ENCODE measurements around the gene GMNN.
"Not testable (repeated sequence)": the region's sequence is repeated elsewhere in the genome, so short reads cannot be mapped to it uniquely, and the experiment has no call there.

The GMNN gene

DNA sequence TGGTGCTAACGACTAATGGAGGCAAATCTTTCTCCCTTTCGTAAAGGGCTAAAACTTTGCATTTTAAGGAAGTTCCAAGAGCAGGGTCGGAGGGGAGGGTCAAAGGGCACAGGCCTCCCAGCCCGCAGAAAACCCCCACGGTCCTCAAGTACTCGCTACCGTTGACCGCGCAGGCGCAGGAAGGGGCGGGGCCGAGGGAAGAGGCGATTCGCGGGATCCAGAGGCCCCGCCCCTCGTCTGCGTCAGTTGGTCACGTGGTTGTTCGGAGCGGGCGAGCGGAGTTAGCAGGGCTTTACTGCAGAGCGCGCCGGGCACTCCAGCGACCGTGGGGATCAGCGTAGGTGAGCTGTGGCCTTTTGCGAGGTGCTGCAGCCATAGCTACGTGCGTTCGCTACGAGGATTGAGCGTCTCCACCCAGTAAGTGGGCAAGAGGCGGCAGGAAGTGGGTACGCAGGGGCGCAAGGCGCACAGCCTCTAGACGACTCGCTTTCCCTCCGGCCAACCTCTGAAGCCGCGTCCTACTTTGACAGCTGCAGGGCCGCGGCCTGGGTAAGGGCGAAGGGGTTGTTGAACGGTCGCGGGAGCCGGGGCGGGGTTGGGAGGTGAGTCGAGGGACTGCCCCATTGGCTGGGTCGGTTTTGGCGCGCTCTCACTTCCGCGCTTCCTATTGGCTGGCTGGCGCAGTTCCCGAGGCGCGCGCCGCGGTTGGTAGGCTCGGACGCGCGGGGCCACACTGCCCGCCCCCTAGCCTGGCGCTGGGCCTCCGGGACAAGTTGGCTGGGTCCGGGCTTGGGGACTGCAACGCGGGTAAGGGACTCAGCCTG, at the start of gene GMNN:
GMNN (plus strand) TSS at position 242 of the 824 bp plus-strand sequence. CDS start 2,310 bp downstream, outside the sequence.
- ChIA-PET POLR2A (interaction anchor here (1.9 kb wide), 1 partner anchor 56 kb away, joined by 4 read pairs; the partner anchor contains the start of gene C6orf62), CTCF (interaction anchor here (1.0 to 2.3 kb wide), 8 partner anchors 9 to 217 kb away, joined by 3 to 7 read pairs (median 3); no protein-coding TSS in a partner anchor)
- TF ChIP-seq, protein P1, sequence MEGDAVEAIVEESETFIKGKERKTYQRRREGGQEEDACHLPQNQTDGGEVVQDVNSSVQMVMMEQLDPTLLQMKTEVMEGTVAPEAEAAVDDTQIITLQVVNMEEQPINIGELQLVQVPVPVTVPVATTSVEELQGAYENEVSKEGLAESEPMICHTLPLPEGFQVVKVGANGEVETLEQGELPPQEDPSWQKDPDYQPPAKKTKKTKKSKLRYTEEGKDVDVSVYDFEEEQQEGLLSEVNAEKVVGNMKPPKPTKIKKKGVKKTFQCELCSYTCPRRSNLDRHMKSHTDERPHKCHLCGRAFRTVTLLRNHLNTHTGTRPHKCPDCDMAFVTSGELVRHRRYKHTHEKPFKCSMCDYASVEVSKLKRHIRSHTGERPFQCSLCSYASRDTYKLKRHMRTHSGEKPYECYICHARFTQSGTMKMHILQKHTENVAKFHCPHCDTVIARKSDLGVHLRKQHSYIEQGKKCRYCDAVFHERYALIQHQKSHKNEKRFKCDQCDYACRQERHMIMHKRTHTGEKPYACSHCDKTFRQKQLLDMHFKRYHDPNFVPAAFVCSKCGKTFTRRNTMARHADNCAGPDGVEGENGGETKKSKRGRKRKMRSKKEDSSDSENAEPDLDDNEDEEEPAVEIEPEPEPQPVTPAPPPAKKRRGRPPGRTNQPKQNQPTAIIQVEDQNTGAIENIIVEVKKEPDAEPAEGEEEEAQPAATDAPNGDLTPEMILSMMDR (IDR thresholded peaks at IDR 0.05; ENCODE audit: control extremely low read depth, extremely low read depth, low read depth, missing control alignments), result no peak
- peak; percentile 97 for DNase-seq (ENCODE audit: extremely low spot score)

DNA sequence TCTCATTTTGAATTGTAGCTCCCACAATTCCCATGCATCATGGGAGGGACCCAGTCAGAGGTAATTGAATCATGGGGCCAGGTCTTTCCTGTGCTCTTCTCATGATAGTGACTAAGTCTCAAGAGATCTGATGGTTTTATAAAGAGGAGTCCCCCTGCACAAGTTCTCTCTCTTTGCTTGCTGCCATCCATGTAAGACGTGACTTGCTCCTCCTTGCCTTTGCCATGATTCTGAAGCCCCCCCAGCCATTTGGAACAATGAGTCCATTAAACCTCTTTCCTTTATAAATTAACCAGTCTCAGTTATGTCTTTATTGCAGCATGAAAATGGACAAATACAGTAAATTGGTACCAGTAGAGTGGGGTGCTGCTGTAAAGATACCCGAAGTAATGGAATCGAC, 44.1 kb upstream of the GMNN start:
- CTCF ChIA-PET, result interaction anchor here (3.1 kb wide), 1 partner anchor 12 kb away, joined by 14 read pairs; no protein-coding TSS in a partner anchor
- DNase-seq (ENCODE audit: extremely low spot score); POLR2A ChIA-PET: not testable (repeated sequence)

DNA sequence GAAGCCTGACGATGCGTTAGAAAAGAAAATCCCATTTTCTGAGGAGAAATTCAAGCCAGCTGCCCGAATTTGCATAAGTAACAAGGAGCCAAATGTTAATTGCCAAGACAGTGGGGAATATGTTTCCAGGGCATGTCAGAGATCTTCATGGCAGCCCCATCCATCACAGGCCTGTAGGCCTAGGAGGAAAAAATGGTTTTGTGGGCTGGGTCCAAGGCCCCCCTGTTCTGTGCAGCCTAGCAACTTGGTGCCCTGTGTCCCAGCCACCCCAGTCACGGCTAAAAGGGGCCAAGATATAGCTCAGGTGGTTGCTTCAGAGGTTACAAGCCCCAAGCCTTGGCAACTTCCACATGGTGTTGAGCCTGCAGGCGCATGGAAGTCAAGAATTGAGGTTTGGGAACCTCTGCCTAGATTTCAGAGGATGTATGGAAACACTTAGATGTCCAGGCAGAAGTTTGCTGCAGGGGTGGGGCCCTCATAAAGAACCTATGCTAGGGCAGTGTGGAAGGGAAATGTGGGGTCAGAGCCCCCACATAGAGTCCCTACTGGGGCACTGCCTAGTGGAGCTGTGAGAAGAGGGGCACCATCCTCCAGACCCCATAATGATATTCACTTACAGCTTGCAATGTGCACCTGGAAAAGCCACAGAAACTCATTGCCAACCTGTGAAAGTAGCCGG, 43.1 kb upstream of the GMNN start:
- CTCF ChIA-PET, result interaction anchor here (1.6 to 3.1 kb wide), 2 partner anchors 11 to 14 kb away, joined by 4 to 14 read pairs; no protein-coding TSS in a partner anchor
- POLR2A ChIA-PET; DNase-seq (ENCODE audit: extremely low spot score): not testable (repeated sequence)

DNA sequence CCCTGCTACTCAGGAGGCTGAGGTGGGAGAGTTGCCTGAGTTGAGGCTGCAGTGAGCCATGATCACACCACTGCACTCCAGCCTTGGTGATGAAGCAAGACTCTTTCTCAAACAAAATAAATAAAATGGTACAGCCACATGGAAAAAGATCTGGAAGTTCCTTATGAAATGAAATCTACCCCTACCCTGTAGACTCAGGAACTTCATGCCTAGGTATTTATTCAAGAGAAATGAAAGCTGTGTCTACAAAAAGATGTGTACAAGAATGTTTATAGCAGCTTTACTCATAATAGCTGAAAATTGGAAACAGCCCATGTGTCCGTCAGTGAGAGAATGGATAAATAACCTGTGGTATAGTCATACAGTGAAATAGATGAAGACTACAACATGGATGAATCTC, 40.6 kb upstream of the GMNN start:
- ChIA-PET CTCF (no interaction called here), POLR2A (no interaction called here)
- TF ChIP-seq, protein P1 (IDR thresholded peaks at IDR 0.05; ENCODE audit: control extremely low read depth, extremely low read depth, low read depth, missing control alignments), result no peak
- no peak for DNase-seq (ENCODE audit: extremely low spot score)

DNA sequence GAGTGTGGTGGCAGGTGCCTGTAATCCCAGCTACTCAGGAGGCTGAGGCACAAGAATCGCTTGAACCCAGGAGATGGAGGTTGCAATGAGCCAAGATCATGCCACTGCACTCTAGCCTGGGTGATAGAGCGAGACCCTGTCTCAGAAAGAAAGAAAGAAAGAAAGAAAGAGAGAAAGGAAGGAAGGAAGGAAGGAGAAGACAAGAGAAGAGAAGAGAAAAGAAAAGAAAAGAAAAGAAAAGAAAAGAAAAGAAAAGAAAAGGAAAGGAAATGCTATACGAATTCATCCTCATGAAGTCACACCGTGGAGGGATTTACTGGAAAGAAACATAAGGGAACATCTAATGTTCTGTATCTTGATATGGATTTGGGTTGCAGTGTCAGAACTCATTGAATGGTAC, 40.0 kb upstream of the GMNN start:
- DNase-seq (ENCODE audit: extremely low spot score); POLR2A ChIA-PET: not testable (repeated sequence)
- CTCF ChIA-PET, result interaction anchor here (1.1 kb wide), 1 partner anchor 12 kb away, joined by 3 read pairs; no protein-coding TSS in a partner anchor

DNA sequence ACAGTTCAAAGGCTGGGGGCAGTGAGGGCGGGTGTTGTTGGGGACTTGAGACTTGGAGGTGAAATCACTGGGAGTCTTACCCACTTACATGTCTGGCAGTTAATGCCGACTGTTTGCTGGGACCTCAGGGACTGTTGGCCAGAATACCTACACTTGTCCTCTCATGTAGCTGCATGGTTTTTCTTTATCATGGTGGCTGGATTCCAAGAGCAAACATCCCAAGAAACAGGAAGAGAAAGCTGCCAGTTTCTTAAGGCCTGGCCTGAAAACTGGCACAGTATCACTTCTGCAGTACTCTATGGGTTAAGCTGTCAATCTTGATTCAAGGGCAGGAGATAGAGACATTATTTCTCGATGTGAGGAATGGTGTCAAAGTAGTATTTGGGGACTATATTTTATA, 36.0 kb upstream of the GMNN start:
- TF ChIP-seq, protein P1 (IDR thresholded peaks at IDR 0.05; ENCODE audit: control extremely low read depth, extremely low read depth, low read depth, missing control alignments), result no peak
- no peak for DNase-seq (ENCODE audit: extremely low spot score)
- ChIA-PET POLR2A (no interaction called here), CTCF (interaction anchor here (0.8 to 1.5 kb wide), 6 partner anchors 9 to 158 kb away, joined by 3 to 4 read pairs (median 3); no protein-coding TSS in a partner anchor)

DNA sequence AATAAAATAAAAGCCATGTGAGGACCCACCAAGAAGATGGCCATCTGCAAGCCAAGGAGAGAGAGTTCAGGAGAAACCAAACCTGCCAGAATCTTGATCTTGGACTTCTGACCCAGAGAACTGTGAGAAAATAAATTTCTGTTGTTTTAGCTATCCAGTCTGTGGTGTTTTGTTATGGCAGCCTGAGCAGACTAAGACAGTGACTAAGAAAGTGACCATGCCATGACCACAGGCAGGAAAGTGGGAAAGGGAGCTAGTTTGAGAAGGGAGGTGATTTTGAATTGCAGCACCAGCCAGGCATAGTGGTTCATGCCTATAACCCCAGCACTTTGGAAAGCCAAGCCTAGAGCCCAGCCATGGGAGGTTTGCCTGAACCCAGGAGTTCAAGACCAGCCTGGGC, 33.9 kb upstream of the GMNN start:
- CTCF ChIA-PET, result interaction anchor here (0.9 to 4.5 kb wide), 3 partner anchors 9 to 21 kb away, joined by 3 to 14 read pairs (median 4); no protein-coding TSS in a partner anchor
- TF ChIP-seq, protein P1 (IDR thresholded peaks at IDR 0.05; ENCODE audit: control extremely low read depth, extremely low read depth, low read depth, missing control alignments), result no peak
- DNase-seq (ENCODE audit: extremely low spot score), result no peak
- POLR2A ChIA-PET, result no interaction called here

Data from GM10248 (cell line).